Parathyroid adenoma (tissue), 2 donors: Measurements from ENCODE around the gene SPON2.

ENCODE experiments used
- H2AFZ ChIP-seq: fragments of 300-600 bp; sonication (generic); one replicate; pipeline ENCODE4 v1.7.0; 2017; ENCODE audit warnings: antibody characterized with exemption, mild to moderate bottlenecking
- H3K27ac ChIP-seq: fragments of 300-600 bp; sonication (generic); one replicate; pipeline ENCODE4 v1.7.0; 2017
- H3K27me3 ChIP-seq: fragments of 300-600 bp; sonication (generic); one replicate; pipeline ENCODE4 v1.7.0; 2017; ENCODE audit warnings: low read length; ENCODE audit not compliant: control insufficient read depth, insufficient read depth
- H3K36me3 ChIP-seq: fragments of 300-600 bp; sonication (generic); one replicate; pipeline ENCODE4 v1.7.0; 2017; ENCODE audit warnings: low read length; ENCODE audit not compliant: control insufficient read depth, insufficient read depth
- H3K4me1 ChIP-seq: fragments of 300-600 bp; sonication (generic); one replicate; pipeline ENCODE4 v1.7.0; 2017; ENCODE audit warnings: control low read depth
- H3K4me2 ChIP-seq: fragments of 300-600 bp; sonication (generic); one replicate; pipeline ENCODE4 v1.7.0; 2017; ENCODE audit warnings: low read length
- H3K4me3 ChIP-seq: fragments of 300-600 bp; sonication (generic); one replicate; pipeline ENCODE4 v1.7.0; 2017; ENCODE audit warnings: low read depth, low read length
- H3K79me2 ChIP-seq: fragments of 300-600 bp; sonication (generic); one replicate; pipeline ENCODE4 v1.7.0; 2017; ENCODE audit warnings: control low read depth
- H3K9ac ChIP-seq: fragments of 300-600 bp; sonication (generic); one replicate; pipeline ENCODE4 v1.7.0; 2017; ENCODE audit warnings: mild to moderate bottlenecking
- H3K9me3 ChIP-seq: fragments of 300-600 bp; sonication (generic); one replicate; pipeline ENCODE4 v1.7.0; 2017; ENCODE audit warnings: low read length; ENCODE audit not compliant: control insufficient read depth
- CTCF ChIP-seq: fragments of 300-600 bp; sonication (generic); IDR thresholded peaks from one replicate; pipeline ENCODE4 v1.7.0; 2017; ENCODE audit warnings: antibody characterized with exemption, mild to moderate bottlenecking
- donor health status: primary hyperparathyroidism.

The SPON2 gene

GRCh38 chr4:1218634-1219565, 46.5 kb upstream of the SPON2 start:
- no peaks in the 10 kb centered on the region for H3K4me1 ChIP-seq
- H2AFZ ChIP-seq, result no peak overlapping the region
- no peak overlapping the region for H3K9ac ChIP-seq
- H3K27me3 ChIP-seq, result no peaks in the 10 kb centered on the region
- TF ChIP-seq CTCF, result no peak
- no peaks in the 10 kb centered on the region for H3K79me2 ChIP-seq
- H3K36me3 ChIP-seq, result no peaks in the 10 kb centered on the region
- no peak overlapping the region for H3K27ac ChIP-seq
- H3K4me2 ChIP-seq, result no peak overlapping the region
- no peaks in the 10 kb centered on the region for H3K9me3 ChIP-seq
- H3K4me3 ChIP-seq, result no peak overlapping the region

GRCh38 chr4:1217366-1217765, 45.0 kb upstream of the SPON2 start:
- H3K27me3 ChIP-seq, result no peaks in the 10 kb centered on the region
- no peak overlapping the region for H3K27ac ChIP-seq
- TF ChIP-seq CTCF, result no peak

GRCh38 chr4:1216869-1217294, 44.5 kb upstream of the SPON2 start:
- Histone ChIP-seq H3K27me3 (no peaks in the 10 kb centered on the region), H3K4me1 (no peaks in the 10 kb centered on the region), H3K36me3 (no peaks in the 10 kb centered on the region), H2AFZ (no peak overlapping the region), H3K27ac (no peak overlapping the region), H3K79me2 (no peaks in the 10 kb centered on the region), H3K9ac (no peak overlapping the region), H3K9me3 (no peaks in the 10 kb centered on the region), H3K4me3 (no peak overlapping the region), H3K4me2 (no peak overlapping the region)
- TF ChIP-seq CTCF, result no peak

More at GRCh38 chr4:1217366-1217765, 45.0 kb upstream of the SPON2 start:
- Histone ChIP-seq H3K9me3 (no peaks in the 10 kb centered on the region), H3K9ac (no peak overlapping the region), H3K4me2 (no peak overlapping the region), H3K79me2 (no peaks in the 10 kb centered on the region), H3K36me3 (no peaks in the 10 kb centered on the region), H3K4me3 (no peak overlapping the region), H3K4me1 (no peaks in the 10 kb centered on the region), H2AFZ (no peak overlapping the region)

DNA sequence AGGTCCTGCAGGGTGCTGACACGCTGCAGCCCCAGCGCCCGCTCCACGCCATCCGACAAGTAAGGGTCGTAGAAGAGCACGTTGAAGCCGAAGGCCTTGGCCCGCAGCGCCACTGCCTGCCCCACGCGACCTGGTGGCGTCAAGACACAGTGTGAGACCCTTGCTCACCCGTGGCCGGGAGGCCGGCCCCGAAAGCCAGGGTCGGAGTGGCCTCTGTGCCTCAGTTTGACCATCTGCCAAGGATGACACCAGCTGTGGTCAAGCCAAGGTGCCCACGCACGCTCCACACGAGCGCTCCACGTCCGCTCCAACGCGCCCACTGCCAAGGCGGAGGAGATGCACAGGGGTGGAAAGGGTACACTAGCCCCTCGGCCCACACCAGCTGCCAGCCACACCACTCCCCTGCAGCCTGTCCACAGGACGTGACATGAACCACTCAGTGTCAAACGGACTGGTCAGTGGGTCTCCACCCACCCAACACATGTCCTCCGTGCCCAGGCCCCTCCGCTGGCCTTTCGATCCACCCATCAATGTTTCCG, 43.8 kb upstream of the SPON2 start:
- TF ChIP-seq CTCF, result no peak
- no peaks in the 10 kb centered on the region for H3K27me3 ChIP-seq
- no peak overlapping the region for H3K4me3 ChIP-seq
- no peak overlapping the region for H2AFZ ChIP-seq
- no peaks in the 10 kb centered on the region for H3K79me2 ChIP-seq
- H3K9ac ChIP-seq, result no peak overlapping the region
- no peaks in the 10 kb centered on the region for H3K4me1 ChIP-seq
- no peaks in the 10 kb centered on the region for H3K36me3 ChIP-seq
- no peaks in the 10 kb centered on the region for H3K9me3 ChIP-seq
- H3K27ac ChIP-seq, result no peak overlapping the region
- no peak overlapping the region for H3K4me2 ChIP-seq
